Measurements from ENCODE around the gene OR52M1.

DNA sequence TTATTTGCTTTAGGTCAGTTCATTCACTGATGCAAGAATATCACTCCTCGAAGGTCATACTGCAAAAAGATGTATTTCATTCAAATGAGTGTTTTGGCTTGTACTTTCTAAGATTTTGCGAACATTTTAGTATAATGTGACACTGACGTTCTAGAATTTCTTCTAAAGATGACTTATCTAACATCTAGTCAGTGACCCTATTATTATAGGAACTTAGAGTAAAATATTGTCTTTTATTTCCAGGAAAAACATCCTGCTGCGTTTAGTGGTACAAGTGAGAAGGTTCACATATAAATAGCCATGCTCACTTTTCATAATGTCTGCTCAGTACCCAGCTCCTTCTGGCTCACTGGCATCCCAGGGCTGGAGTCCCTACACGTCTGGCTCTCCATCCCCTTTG lies at the start of gene OR52M1:
- TF ChIP-seq, protein P1, sequence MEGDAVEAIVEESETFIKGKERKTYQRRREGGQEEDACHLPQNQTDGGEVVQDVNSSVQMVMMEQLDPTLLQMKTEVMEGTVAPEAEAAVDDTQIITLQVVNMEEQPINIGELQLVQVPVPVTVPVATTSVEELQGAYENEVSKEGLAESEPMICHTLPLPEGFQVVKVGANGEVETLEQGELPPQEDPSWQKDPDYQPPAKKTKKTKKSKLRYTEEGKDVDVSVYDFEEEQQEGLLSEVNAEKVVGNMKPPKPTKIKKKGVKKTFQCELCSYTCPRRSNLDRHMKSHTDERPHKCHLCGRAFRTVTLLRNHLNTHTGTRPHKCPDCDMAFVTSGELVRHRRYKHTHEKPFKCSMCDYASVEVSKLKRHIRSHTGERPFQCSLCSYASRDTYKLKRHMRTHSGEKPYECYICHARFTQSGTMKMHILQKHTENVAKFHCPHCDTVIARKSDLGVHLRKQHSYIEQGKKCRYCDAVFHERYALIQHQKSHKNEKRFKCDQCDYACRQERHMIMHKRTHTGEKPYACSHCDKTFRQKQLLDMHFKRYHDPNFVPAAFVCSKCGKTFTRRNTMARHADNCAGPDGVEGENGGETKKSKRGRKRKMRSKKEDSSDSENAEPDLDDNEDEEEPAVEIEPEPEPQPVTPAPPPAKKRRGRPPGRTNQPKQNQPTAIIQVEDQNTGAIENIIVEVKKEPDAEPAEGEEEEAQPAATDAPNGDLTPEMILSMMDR (IDR thresholded peaks at IDR 0.05) = no peak
- no peak for TF ChIP-seq POLR2A (IDR thresholded peaks at IDR 0.05)

Measured in adrenal gland (tissue), 5 donors.